GM19463 (cell line): Measurements from ENCODE around the gene IDNK.

ENCODE experiments used
- ATAC-seq: cut with Tn5 transposase; IDR thresholded peaks from one replicate; pipeline ENCODE4 v1.9.1; 2021; ENCODE audit warnings: mild to moderate bottlenecking, moderate library complexity; ENCODE audit not compliant: unreplicated experiment

The IDNK gene

DNA sequence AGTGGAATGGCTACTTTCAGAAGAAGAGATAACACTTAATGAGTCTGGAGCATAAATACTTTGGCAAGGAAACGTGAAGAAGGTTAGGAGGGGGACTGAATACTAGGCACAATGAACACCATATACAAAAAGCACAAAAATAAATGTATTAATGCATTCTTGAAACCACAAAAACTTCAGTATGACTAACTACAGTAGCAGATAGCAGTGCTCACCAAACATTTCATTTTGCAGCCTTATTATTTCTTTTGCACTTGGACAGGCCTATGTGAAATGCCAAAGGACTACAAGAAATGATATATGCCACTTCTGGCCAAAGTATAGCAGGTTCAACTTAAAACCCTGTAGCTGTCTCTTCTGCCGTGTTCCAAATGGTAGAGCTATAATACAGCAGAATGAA is 58.5 kb downstream of the IDNK start:
- ATAC-seq: no peak

DNA sequence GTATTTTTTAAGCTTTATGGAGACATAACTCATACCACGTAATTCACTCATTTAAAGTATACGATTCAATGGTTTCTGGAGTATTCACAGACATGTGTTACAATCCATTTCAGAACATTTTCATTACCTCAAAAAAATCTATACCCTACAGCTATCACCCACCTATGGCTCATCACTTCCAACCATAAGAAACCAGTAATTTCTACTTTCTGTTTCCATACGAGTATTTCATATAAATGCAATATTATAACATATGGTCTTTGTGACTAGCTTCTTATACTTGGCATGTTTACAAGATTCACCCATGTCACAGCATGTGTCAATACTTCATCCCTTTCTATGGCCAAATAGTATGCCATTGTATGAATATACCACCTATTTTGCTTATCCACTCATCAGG is 66.0 kb downstream of the IDNK start:
- ATAC-seq: no peak

DNA sequence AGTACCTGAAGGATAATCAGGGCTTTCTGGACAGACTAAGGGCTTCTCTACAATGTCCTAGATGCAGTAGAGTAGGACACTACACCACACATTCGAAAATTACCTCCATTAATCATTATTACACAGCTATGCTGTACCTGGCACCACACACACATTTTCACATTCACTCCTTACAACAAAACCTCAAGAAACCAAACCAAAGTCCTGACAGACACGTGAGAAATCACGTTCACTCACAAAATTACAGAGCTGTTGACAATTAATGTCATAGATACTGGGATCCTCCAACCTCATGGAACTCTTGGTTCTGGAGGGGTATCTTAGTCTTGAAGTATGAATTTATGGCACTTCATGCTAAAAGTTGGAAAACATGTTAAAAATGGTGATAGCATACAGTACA is 68.5 kb downstream of the IDNK start:
- no peak for ATAC-seq
